GM21576 (cell line): ENCODE data around the gene UBE2M.
A peak's percentile ranks its signal among the peaks of the same experiment; 100 is the strongest.
"Not testable (repeated sequence)": the region's sequence is repeated elsewhere in the genome, so short reads cannot be mapped to it uniquely, and the experiment has no call there.

Experiments used
- ATAC-seq: cut with Tn5 transposase; IDR thresholded peaks from one replicate; pipeline ENCODE4 v1.9.1; 2021; ENCODE audit warnings: mild to moderate bottlenecking, moderate library complexity; ENCODE audit not compliant: unreplicated experiment

Gene UBE2M

GRCh38 chr19:58558066-58558622, at the start of gene UBE2M:
TSS of gene UBE2M (minus strand) at chr19:58558611. CDS start at chr19:58558381, 230 bp downstream.
- no peak for ATAC-seq

GRCh38 chr19:58607213-58607612, 48.8 kb upstream of the UBE2M start:
- not testable (repeated sequence) for ATAC-seq

GRCh38 chr19:58606251-58606896, 48.0 kb upstream of the UBE2M start:
- not testable (repeated sequence) for ATAC-seq

GRCh38 chr19:58586133-58586765, 27.8 kb upstream of the UBE2M start:
- ATAC-seq: no peak

GRCh38 chr19:58585442-58586132, 27.2 kb upstream of the UBE2M start:
- no peak for ATAC-seq

- no peak for ATAC-seq
These were observed 26.4 kb upstream of the UBE2M start for GRCh38 chr19:58584498-58585441.

GRCh38 chr19:58582985-58583384, 24.6 kb upstream of the UBE2M start:
- no peak for ATAC-seq

- ATAC-seq: peak; percentile 70
These were observed 23.1 kb upstream of the UBE2M start for GRCh38 chr19:58581227-58582141.

- no peak for ATAC-seq
These were observed 21.2 kb upstream of the UBE2M start for GRCh38 chr19:58579473-58580142.

GRCh38 chr19:58578012-58578925, 19.9 kb upstream of the UBE2M start:
- no peak for ATAC-seq

GRCh38 chr19:58577581-58577980, 19.2 kb upstream of the UBE2M start:
- ATAC-seq: not testable (repeated sequence)

GRCh38 chr19:58575183-58576041, 17.0 kb upstream of the UBE2M start:
- ATAC-seq: peak; percentile 41

GRCh38 chr19:58573658-58574164, 15.3 kb upstream of the UBE2M start:
- ATAC-seq: no peak

GRCh38 chr19:58572818-58573657, 14.6 kb upstream of the UBE2M start, which contains the start of gene MZF1:
TSS of gene MZF1 (minus strand) at chr19:58573335. CDS start at chr19:58571389, 1,946 bp downstream.
- peak; percentile 51 for ATAC-seq

- no peak for ATAC-seq
These were observed 13.8 kb upstream of the UBE2M start for GRCh38 chr19:58572026-58572817.
